GM19240 (cell line): ENCODE measurements around the gene AKNA.

Experiments used
- DNase-seq: peaks from one replicate; pipeline ENCODE4 v3.0.0; 2011; ENCODE audit warnings: low spot score; ENCODE audit not compliant: insufficient read length

AKNA gene, protein sequence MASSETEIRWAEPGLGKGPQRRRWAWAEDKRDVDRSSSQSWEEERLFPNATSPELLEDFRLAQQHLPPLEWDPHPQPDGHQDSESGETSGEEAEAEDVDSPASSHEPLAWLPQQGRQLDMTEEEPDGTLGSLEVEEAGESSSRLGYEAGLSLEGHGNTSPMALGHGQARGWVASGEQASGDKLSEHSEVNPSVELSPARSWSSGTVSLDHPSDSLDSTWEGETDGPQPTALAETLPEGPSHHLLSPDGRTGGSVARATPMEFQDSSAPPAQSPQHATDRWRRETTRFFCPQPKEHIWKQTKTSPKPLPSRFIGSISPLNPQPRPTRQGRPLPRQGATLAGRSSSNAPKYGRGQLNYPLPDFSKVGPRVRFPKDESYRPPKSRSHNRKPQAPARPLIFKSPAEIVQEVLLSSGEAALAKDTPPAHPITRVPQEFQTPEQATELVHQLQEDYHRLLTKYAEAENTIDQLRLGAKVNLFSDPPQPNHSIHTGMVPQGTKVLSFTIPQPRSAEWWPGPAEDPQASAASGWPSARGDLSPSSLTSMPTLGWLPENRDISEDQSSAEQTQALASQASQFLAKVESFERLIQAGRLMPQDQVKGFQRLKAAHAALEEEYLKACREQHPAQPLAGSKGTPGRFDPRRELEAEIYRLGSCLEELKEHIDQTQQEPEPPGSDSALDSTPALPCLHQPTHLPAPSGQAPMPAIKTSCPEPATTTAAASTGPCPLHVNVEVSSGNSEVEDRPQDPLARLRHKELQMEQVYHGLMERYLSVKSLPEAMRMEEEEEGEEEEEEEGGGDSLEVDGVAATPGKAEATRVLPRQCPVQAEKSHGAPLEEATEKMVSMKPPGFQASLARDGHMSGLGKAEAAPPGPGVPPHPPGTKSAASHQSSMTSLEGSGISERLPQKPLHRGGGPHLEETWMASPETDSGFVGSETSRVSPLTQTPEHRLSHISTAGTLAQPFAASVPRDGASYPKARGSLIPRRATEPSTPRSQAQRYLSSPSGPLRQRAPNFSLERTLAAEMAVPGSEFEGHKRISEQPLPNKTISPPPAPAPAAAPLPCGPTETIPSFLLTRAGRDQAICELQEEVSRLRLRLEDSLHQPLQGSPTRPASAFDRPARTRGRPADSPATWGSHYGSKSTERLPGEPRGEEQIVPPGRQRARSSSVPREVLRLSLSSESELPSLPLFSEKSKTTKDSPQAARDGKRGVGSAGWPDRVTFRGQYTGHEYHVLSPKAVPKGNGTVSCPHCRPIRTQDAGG (N-terminal part only)

DNA sequence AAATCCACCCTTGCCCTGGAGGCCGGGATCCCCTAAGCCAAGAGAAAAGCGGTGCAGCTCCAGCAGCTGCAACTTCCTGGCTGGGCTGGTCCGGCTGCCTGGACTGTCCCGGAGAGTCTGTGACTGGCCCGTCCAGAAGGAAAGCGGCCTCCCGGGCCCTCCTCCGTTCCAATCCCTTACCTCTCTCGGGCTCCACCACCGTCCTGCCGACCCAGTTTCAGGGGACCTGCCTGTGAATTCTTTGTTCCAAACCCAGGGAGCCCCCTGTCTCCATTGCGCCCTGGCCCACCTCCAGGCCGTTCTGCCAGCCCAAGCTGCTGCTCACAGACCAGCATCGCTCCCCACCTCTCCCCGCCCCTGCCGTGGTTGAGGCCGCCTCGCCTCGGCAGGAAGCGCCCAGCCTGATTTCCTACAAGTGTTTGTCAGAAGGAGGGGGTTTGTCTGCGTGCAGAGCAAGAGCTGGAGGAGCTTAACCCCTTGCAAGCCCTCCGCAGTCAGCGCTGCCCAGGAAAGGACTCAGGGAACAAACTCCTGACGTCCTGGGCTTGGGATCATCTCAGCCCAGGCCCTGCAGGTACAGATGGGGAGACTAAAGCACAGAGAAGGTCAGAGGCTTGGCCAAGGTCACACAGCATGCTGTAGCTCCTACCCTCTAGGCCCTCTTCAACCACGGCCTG is at the start of gene AKNA:
AKNA (minus strand) TSS at position 303 of the 677 bp plus-strand sequence. CDS start 6,649 bp downstream, outside the sequence.
- DNase-seq, result no peak

DNA sequence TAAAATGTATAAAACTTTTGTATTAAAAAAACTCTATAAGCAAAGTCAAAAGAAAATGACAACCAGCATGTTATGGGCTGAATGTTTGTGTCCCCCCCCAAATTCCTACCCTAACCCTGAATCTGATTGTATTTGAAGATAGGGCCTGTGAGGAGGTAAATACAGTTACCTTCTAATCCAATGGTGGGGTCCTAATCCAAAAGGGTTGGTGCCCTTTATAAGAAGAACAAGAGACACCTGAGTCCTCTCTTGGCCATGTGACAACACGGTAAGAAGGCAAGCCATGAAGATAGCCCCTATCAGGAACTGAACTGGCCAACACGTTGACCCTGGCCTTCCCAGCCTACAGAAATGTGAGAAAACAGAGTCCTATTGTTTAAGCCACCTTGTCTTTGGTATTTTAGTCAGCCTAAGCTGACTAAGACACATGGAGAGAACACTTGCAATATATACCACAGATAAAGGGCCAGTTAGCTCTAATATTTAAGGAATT is 49.7 kb upstream of the AKNA start:
- no peak for DNase-seq

DNA sequence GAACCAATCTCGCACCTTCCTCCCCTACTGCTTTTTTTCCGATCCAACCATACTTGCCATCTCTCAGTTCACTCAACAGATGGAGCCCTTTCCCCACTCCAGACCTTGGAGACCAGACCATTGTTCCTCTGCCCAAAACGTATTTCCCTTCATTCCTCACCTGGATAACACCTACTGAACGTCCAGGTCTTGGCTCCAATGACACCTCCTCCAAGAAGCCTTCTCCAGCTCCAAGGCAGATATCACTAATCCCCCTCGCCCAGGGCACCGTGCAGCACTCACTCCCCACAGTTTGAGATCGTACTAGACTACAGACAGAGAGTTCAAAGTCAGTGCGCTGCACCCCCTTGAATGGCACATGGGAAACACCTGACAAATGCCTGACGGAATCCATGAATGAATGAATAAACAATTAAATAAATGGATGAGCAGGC is 47.1 kb upstream of the AKNA start:
- DNase-seq, result peak; percentile 34

DNA sequence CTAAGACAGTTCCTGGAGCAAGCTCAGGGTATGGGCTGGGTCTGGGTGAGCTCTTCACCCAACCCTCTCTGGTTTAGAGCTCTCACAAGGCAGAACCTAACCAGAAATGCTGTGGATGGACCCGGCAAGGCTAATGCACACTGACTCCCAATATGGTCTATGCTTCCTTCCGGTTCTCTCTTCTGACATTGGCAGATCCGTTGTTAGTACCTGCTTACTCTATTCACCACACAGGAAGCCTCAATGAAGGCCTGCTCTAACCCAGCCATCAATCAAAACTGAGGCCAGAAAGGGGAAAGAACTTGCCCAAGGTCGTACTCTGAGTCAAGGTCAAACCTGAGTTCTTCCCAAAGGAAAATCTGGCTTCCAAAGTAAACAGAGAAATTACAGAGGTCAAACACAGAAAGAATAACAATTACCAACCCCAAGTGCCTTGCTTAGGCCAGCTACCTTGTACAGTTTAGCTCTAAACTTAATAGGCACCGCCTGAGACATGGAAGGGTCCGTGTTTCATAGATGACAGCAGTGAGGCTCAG is 46.0 kb upstream of the AKNA start:
- DNase-seq, result no peak

DNA sequence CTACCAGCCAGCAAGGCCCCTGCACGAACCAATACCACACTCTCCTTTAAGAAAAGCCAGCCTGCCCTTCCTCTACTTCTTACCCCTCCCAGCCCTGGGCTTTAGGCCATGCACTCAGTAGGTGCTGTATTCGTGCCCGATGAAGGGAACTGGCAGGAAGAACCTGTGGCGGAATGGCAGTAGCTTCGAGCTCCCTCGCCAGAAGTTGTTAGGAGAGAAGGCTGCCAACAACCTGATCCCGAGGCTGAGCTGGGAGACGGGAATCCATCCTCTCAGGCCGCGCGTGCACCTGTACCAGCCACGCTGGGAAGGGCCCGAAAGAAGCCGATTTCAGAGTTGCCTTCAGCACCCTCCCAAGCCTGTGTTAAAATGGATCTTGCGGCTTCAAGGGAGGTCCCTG is 45.3 kb upstream of the AKNA start:
- DNase-seq, result no peak

DNA sequence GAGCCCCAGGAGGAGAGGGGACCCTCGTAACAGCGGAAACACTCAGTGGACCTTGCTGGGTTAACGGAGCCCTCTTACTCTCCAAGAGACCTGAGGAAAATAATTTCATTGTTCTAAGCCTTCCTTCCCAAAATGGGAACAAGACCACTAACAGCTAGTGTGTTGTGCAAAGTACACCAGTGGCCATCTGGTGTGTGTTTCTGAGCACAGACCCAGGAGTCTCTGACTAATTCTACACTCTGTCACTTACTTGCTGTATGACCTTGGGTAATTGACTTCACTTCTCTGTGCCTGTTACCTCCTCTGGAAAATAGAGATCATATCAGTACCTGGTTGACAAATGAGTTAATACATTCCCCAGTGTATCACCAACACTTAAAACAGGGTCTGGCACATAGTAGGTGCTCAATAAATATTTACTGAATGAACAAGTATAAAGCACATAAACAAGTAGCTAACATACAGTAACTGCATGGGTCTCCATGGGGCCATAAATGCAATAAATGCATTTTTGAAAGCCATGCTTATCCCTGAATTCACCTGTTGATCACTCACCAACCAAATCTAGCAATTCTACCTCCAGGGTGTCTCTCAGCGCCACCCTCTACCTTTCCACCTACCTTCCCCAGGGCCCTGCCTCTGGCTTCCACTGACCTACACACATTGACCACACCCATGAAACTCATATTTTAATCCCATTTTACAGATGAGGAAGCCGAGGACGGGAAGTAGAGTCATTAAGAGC is 44.7 kb upstream of the AKNA start:
- DNase-seq, result no peak

DNA sequence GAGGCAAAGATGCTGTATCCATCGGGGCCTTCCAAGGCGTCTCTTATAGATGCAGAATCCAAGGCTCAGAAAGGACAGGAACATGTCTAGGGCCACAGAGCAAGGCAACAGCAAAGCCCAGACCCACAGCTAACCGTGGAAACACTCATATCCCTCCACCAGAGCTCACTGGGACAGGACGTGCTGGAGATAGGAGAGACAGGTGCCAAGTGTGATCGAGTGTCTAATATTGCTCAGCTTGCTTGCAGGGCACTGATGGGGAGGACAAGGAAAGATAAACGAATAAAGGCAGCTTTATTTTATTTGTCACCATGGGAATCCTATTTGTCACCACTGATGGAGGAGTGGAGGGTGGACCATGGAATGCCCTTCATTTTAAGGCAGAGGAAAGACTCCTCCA is 44.0 kb upstream of the AKNA start:
- DNase-seq, result no peak

DNA sequence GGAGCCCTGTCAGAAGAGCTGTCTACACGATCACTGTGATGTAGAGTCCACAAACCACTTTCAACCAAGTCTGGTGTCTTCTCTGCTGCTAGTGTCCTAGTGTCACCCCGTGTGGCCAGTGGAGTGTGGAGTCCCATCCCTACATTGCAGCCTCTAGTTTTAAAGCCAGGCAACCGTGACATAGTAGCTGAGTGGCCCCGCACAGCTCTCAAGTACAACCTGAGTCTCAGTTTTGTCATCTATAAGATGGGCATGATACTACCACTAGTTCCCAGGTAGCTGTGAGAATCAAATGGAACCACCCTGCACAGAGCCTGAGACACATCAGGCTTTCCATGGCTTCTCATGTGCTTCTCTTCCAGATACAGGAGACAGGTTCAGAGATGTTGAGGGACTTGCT is 43.2 kb upstream of the AKNA start:
- no peak for DNase-seq

DNA sequence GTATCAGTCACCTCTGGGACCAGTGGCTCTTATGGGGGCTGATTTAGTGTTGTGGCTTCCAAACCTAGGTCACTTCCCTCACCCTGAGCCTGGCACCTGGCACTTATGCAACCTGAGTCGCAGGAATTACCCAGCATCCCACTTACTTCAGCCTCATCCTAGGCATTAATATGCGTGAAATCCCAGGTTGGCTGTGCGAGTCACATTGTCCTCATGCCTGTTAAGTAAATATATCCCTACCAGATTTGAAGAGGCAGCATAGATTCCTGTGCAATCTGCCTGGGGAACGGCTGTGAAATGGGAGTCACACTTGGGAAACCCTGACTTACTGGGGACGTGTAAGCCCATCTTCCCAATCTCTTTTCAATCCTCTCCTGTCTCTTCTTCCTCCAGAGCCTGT is 42.7 kb upstream of the AKNA start:
- DNase-seq, result no peak

DNA sequence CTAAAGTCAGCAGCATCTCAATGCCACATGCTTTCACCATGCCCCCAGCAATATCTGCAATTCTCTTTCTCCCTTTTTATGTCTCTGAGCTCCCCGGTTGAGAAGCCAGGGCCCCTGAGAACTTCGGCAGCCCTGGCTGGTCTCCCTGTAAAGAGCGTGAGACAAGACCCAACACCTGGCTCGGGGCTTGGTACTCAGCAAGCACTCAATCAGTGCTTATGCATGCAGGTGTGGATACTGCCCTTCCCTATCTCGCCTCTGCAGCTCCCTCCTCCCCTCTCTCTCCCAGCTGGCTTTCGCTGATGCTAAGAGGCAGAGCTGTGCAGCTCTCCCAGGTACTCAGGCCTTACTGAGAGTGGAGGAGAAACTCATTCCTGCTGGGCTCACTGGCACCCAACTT is 41.7 kb upstream of the AKNA start:
- no peak for DNase-seq

DNA sequence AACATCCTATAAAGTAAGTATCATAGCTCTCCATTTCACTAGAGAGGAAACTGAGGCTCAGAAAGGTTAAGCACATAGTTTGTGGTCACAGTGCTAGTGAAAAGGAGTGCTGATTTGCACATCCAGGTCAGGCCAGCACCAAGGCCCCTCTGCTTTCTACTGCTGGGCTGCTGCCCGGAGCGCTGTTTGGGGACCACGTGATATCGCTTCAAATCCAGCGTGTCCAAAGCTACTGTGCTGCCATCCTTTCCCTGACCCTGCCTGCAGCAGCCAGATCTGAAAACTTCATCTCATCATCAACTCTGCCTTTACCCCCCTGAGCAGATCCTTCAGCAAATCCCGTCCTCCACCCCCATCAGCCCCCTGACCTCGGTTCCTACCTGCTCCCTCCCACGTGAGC is 40.7 kb upstream of the AKNA start:
- no peak for DNase-seq

DNA sequence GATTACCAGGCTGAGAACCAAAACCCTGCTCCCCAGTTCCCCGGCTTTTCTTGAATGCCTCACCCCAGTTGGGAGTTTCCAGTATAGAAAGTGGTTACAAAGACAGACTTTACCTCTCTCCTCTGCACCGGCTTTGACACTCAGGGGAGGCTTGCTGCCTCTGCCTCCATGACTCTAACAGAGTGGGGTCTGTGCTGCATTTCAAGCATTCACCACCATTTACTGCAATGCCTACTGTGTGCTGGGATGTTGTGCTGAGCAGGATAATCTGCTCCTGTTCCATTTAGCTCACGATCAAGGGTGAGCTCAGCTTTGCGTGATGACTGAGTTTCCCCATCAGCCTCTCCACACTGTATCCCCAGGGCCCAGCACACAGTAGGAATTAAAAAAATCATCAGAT is 39.9 kb upstream of the AKNA start:
- no peak for DNase-seq

DNA sequence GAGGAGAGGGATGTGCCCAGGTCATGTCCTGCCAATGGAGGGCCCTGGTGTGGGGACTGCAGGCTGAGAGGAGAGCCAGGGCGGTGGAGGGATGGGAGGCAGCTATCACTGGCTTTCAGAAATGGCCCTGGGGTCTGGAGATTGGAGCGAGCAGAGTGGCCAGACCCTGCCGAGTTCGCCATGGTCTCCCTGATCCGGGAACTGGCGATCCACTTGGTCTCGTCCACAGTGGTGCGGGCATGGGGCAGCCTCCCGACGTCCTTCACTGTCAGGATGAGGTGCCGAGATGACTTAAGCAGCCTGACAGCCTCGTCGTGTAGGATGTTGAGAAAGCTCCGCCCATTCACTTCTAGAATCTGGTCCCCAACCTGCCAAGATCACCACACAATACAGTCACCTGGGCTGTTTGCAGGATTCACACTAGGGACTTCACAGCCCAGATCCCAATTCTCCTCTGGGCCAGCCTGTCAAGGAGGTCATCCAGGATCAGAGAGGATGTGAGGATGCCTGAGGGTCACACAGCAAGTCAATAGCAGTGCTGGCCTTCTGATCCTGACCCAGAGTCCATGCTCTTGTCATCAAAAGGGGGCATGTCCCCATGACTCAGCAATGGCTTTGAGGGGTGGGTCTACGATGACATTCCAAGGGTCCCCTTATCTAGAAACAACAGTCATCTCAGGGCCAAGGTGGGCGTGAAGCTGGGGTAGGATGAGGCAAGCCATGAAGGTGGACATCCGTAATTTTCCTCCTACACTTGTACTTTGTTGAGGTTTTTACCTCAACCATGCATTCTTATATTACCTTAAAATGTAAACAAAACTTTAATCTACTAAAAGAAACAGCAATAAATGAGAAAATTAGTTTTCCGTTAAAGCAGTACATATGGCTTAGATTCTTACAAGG is 38.5 kb upstream of the AKNA start:
- DNase-seq, result no peak

DNA sequence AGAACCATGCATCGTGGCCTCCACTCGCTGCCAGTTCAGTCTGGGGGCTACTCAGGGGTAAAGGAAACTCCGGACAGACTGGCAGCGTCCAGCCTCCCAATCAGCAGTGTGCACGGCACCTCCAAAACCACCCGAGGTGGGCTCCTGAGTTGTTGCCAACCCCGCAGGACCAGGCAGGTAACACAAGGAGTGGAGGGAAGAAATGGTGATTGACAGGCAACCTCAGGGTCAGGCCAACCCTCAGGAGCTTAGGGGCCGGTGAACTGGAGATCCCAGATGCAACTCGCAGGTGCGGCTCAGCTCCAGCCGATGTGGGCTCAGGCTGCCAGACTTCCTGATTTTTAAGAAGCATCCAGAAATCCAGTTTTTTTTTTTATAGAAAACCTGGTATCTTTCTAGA is 37.3 kb upstream of the AKNA start:
- DNase-seq, result no peak

DNA sequence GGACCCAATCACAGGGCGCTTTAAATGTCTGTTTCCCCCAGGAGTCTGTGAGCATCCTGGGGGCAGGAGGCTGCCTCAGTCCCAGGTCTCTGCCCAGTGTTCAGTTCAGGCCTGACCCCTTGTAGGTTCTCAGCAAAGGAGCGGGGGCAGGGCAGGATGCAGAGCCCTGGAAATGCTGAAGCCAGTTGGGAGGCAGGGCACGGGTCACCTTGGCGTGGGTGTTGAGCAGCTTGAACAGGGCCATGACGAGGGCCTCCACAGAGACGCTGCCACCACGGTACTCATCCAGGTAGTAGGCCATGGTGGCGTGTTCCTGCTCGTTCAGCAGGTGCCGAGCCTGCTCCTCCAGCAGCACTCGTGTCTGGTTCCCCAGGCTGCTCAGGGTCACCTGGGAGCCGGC is 36.3 kb upstream of the AKNA start:
- no peak for DNase-seq

DNA sequence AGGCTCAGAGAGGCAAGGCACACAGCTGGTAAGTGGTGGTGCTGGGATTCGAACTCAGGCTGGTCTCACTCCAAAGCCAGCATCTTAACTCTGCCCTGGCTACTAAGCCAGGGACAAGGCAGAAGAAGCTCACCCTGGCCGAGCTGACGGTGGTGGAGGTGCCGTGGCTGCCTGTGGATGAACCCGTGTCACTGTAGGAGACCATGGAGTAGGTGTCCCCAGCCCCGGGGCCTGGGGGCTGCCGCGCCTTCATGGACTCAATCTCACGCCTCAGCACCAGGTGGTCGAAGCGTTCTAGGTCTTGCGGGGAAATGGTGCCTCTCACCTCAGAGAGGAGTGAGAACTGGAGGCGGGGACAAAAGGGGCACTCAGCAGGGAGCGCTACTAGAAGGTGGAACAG is 35.4 kb upstream of the AKNA start:
- DNase-seq, result no peak

DNA sequence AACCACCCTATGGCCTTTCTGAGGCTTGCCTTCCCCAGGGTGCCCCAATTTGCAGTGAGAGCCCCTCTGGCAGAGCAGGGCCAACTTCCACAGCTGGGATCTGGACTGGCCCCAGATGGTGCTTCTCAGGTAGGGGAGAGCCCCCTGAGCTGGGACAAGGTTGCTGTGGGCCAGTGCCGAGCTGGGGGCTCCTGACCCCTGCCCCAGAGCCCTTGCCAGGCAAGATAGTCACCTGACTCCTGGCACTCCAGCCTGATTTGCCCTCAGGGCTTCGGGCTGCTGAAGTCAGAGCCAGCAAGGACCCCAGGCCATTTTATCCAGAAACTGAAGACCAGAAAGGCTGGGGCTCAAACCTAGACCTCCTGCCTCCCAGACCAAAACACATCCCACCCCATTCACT is 33.4 kb upstream of the AKNA start:
- no peak for DNase-seq

DNA sequence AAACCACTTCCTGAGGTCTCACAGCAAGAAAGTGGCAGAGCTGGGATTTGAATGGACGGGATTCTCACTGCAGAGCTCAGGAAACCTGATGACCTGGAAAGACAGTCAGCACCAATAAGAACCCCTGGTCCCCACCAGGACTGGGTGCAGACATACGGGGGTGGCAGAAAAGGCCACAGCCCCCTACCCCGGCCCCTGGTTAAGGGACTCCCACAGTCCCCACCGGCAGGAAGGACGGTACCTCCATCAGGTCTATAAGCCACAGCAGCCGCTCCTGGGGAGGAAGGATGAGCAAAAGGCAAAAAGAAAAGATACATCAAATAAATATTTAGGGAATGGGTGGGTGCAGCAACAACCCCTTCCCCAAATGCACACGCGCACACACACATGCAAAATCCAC is 32.0 kb upstream of the AKNA start:
- DNase-seq, result no peak

DNA sequence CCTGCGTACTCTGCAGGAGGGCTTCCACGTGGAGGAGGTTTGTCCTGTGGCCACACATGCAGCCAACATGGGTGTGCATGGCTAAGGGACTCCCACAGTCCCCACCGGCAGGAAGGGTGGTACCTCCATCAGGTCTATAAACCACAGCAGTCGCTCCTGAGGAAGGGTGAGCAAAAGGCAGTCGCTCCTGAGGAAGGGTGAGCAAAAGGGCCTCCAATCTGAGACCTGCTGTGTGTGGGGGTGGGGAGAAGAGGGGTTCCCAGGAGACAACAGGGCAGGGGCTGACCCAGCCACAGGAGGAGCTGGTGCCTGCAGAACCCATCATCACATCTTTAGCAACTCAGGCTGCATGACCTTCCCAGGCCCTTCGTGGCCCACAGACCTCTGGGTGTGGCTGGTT is 30.3 kb upstream of the AKNA start:
- DNase-seq, result no peak
